Measurements from ENCODE around the gene HSD17B14. TPM values are rescaled to one million over a fixed set of nuclear protein-coding genes. Genes with fewer than 3 reads are reported as not detected.
A peak's percentile ranks its signal among the peaks of the same experiment; 100 is the strongest.

HSD17B14 gene
- total and polyA plus RNA-seq, 2 of the 13 experiments (the other 11 are each of a cell fraction or from before 2014, with no cell fraction given), result 0.58 to 1.2 TPM

DNA sequence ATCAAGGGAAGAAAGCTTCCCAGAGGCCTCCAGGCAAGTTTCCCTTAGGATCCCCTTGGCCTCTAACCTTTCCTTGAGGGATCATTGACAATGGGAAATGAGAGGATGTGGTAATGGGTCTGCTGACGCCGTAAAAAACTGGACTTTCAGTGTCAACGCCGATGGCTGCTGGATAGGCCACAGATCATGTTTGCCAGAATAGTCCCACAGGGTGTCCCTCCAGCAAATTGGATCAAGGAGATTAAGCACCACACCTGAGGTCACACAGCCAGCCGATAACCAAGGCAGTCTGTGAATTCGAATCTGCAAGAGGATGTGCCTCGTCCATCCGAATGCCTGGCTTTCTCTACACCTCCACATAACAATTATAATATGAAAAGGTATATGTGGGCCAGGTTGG, 43.0 kb downstream of the HSD17B14 start (continued):
- TF ChIP-seq, protein P1, sequence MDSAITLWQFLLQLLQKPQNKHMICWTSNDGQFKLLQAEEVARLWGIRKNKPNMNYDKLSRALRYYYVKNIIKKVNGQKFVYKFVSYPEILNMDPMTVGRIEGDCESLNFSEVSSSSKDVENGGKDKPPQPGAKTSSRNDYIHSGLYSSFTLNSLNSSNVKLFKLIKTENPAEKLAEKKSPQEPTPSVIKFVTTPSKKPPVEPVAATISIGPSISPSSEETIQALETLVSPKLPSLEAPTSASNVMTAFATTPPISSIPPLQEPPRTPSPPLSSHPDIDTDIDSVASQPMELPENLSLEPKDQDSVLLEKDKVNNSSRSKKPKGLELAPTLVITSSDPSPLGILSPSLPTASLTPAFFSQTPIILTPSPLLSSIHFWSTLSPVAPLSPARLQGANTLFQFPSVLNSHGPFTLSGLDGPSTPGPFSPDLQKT (CRISPR knock-in tag; IDR thresholded peaks at IDR 0.05; ENCODE audit: borderline replicate concordance), result no peak
- TF ChIP-seq ZNF761 (CRISPR knock-in tag; conservative IDR thresholded peaks at IDR 0.05), result no peak
- TF ChIP-seq NBN (conservative IDR thresholded peaks at IDR 0.05), result no peak
- TF ChIP-seq, protein P2, sequence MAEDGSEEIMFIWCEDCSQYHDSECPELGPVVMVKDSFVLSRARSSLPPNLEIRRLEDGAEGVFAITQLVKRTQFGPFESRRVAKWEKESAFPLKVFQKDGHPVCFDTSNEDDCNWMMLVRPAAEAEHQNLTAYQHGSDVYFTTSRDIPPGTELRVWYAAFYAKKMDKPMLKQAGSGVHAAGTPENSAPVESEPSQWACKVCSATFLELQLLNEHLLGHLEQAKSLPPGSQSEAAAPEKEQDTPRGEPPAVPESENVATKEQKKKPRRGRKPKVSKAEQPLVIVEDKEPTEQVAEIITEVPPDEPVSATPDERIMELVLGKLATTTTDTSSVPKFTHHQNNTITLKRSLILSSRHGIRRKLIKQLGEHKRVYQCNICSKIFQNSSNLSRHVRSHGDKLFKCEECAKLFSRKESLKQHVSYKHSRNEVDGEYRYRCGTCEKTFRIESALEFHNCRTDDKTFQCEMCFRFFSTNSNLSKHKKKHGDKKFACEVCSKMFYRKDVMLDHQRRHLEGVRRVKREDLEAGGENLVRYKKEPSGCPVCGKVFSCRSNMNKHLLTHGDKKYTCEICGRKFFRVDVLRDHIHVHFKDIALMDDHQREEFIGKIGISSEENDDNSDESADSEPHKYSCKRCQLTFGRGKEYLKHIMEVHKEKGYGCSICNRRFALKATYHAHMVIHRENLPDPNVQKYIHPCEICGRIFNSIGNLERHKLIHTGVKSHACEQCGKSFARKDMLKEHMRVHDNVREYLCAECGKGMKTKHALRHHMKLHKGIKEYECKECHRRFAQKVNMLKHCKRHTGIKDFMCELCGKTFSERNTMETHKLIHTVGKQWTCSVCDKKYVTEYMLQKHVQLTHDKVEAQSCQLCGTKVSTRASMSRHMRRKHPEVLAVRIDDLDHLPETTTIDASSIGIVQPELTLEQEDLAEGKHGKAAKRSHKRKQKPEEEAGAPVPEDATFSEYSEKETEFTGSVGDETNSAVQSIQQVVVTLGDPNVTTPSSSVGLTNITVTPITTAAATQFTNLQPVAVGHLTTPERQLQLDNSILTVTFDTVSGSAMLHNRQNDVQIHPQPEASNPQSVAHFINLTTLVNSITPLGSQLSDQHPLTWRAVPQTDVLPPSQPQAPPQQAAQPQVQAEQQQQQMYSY (CRISPR knock-in tag; IDR thresholded peaks at IDR 0.05), result no peak
- TF ChIP-seq SAP130 (CRISPR knock-in tag; IDR thresholded peaks at IDR 0.05; ENCODE audit: low read depth), result peak; percentile 20; the same call in 1 of the 2 replicates
- TF ChIP-seq FOSL1 (CRISPR knock-in tag; IDR thresholded peaks at IDR 0.05; ENCODE audit: borderline replicate concordance), result no peak
- TF ChIP-seq, protein P3, sequence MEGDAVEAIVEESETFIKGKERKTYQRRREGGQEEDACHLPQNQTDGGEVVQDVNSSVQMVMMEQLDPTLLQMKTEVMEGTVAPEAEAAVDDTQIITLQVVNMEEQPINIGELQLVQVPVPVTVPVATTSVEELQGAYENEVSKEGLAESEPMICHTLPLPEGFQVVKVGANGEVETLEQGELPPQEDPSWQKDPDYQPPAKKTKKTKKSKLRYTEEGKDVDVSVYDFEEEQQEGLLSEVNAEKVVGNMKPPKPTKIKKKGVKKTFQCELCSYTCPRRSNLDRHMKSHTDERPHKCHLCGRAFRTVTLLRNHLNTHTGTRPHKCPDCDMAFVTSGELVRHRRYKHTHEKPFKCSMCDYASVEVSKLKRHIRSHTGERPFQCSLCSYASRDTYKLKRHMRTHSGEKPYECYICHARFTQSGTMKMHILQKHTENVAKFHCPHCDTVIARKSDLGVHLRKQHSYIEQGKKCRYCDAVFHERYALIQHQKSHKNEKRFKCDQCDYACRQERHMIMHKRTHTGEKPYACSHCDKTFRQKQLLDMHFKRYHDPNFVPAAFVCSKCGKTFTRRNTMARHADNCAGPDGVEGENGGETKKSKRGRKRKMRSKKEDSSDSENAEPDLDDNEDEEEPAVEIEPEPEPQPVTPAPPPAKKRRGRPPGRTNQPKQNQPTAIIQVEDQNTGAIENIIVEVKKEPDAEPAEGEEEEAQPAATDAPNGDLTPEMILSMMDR (CRISPR knock-in tag; IDR thresholded peaks at IDR 0.05), result peak; percentile 15; the same call in 1 of the 2 replicates
- no peak for TF ChIP-seq NPAS2 (CRISPR knock-in tag; IDR thresholded peaks at IDR 0.05; ENCODE audit: borderline replicate concordance)
- TF ChIP-seq HMGA1 (CRISPR knock-in tag; conservative IDR thresholded peaks at IDR 0.05), result no peak
- peak; percentile 42; the same call in 1 of the 2 replicates for TF ChIP-seq ZNF788 (CRISPR knock-in tag; IDR thresholded peaks at IDR 0.05; ENCODE audit: borderline replicate concordance)
- TF ChIP-seq ZNF33B (CRISPR knock-in tag; IDR thresholded peaks at IDR 0.05), result no peak
- no peak for TF ChIP-seq ZNF552 (CRISPR knock-in tag; IDR thresholded peaks at IDR 0.05; ENCODE audit: borderline replicate concordance)
- TF ChIP-seq, protein P4, sequence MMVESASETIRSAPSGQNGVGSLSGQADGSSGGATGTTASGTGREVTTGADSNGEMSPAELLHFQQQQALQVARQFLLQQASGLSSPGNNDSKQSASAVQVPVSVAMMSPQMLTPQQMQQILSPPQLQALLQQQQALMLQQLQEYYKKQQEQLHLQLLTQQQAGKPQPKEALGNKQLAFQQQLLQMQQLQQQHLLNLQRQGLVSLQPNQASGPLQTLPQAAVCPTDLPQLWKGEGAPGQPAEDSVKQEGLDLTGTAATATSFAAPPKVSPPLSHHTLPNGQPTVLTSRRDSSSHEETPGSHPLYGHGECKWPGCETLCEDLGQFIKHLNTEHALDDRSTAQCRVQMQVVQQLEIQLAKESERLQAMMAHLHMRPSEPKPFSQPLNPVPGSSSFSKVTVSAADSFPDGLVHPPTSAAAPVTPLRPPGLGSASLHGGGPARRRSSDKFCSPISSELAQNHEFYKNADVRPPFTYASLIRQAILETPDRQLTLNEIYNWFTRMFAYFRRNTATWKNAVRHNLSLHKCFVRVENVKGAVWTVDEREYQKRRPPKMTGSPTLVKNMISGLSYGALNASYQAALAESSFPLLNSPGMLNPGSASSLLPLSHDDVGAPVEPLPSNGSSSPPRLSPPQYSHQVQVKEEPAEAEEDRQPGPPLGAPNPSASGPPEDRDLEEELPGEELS (CRISPR knock-in tag; IDR thresholded peaks at IDR 0.05), result no peak
- no peak for TF ChIP-seq ZNF747 (CRISPR knock-in tag; IDR thresholded peaks at IDR 0.05; ENCODE audit: borderline replicate concordance)
- TF ChIP-seq SMC3 (IDR thresholded peaks at IDR 0.05; ENCODE audit: low read length), result no peak
- TF ChIP-seq MZF1 (CRISPR knock-in tag; IDR thresholded peaks at IDR 0.05; ENCODE audit: borderline replicate concordance), result no peak
- no peak for TF ChIP-seq PPARG (CRISPR knock-in tag; conservative IDR thresholded peaks at IDR 0.05)
- TF ChIP-seq TAF15 (IDR thresholded peaks at IDR 0.05; ENCODE audit: low read depth, low read length, poor library complexity, severe bottlenecking), result no peak
- peak; percentile 20; the same call in 1 of the 2 replicates for TF ChIP-seq ZMYM3 (CRISPR knock-in tag; IDR thresholded peaks at IDR 0.05)
- TF ChIP-seq MAFK (conservative IDR thresholded peaks at IDR 0.05 in 1 of 2, IDR thresholded peaks at IDR 0.05 in 1 of 2; ENCODE audit: low read length in 2 of 2), result 0 out of 4 replicates have a peak, but pooled peaks of 1 of the 2 experiments have one; percentile 18
- TF ChIP-seq ZSCAN12 (CRISPR knock-in tag; IDR thresholded peaks at IDR 0.05), result no peak
- TF ChIP-seq LCORL (IDR thresholded peaks at IDR 0.05), result no peak
- TF ChIP-seq LCORL (CRISPR knock-in tag; IDR thresholded peaks at IDR 0.05), result peak; percentile 47; the same call in 1 of the 2 replicates

Measured in HepG2 (cell line).